Myocyte (in vitro differentiated cells): ENCODE measurements around the gene ADAMTS17. TPM values are rescaled to one million over a fixed set of nuclear protein-coding genes. Genes with fewer than 3 reads are reported as not detected.
"Not testable (repeated sequence)": the region's sequence is repeated elsewhere in the genome, so short reads cannot be mapped to it uniquely, and the experiment has no call there.

Experiments used
- DNase-seq: peaks from one replicate; pipeline ENCODE4 v3.0.0-alpha.2; 2012; ENCODE audit warnings: low read depth
- total RNA-seq: library from RNA; depleted of rRNA; stranded (reverse); fragments of >200 nt; gene quantifications from 2 replicates; pipeline ENCODE4 v1.2.3, GENCODE V29; 2014

Gene ADAMTS17
- total RNA-seq, 1 donor from 2014 or later = 0.43 TPM

GRCh38 chr15:99958426-99959097 lies 383.2 kb downstream of the ADAMTS17 start:
- DNase-seq = no peak

GRCh38 chr15:99957642-99958013 lies 384.1 kb downstream of the ADAMTS17 start:
- no peak for DNase-seq

- no peak for DNase-seq
These were observed 384.7 kb downstream of the ADAMTS17 start for GRCh38 chr15:99956820-99957641.

- no peak for DNase-seq
These were observed 385.6 kb downstream of the ADAMTS17 start for GRCh38 chr15:99956022-99956775.

- DNase-seq = no peak
These were observed 386.2 kb downstream of the ADAMTS17 start for GRCh38 chr15:99955532-99955931.

- DNase-seq = no peak
These were observed 386.6 kb downstream of the ADAMTS17 start for GRCh38 chr15:99955181-99955525.

GRCh38 chr15:99954361-99955180 lies 387.2 kb downstream of the ADAMTS17 start:
- DNase-seq = no peak

GRCh38 chr15:99953886-99954285 lies 387.9 kb downstream of the ADAMTS17 start:
- DNase-seq = no peak

- no peak for DNase-seq
These were observed 390.3 kb downstream of the ADAMTS17 start for GRCh38 chr15:99951511-99951910.

- no peak for DNase-seq
These were observed 397.6 kb downstream of the ADAMTS17 start for GRCh38 chr15:99944131-99944530.

GRCh38 chr15:99943466-99943865 lies 398.3 kb downstream of the ADAMTS17 start:
- DNase-seq = no peak

- DNase-seq = peak; percentile 17
These were observed 408.9 kb downstream of the ADAMTS17 start for GRCh38 chr15:99932676-99933402.

GRCh38 chr15:99931703-99932603 lies 409.8 kb downstream of the ADAMTS17 start:
- DNase-seq = peak; percentile 69

GRCh38 chr15:99930696-99931095 lies 411.1 kb downstream of the ADAMTS17 start:
- no peak for DNase-seq

- DNase-seq = no peak
These were observed 412.5 kb downstream of the ADAMTS17 start for GRCh38 chr15:99929266-99929665.

- peak; percentile 79 for DNase-seq
These were observed 413.3 kb downstream of the ADAMTS17 start for GRCh38 chr15:99928429-99928981.

GRCh38 chr15:99926532-99926931 lies 415.2 kb downstream of the ADAMTS17 start:
- not testable (repeated sequence) for DNase-seq

- no peak for DNase-seq
These were observed 415.9 kb downstream of the ADAMTS17 start for GRCh38 chr15:99925661-99926461.
